HepG2 (cell line): ENCODE data around the gene ATF1. TPM values are rescaled to one million over a fixed set of nuclear protein-coding genes. Genes with fewer than 3 reads are reported as not detected.

Experiments used
- ATAC-seq: fragments of 200-7000 bp; cut with Tn5 transposase; 3 replicates; pipeline ENCODE4 v1.9.1; 2020; ENCODE audit warnings: mild to moderate bottlenecking, moderate library complexity
- BruUV-seq: library from RNA; stranded (reverse); fragments of 400-500 nt; replicated peaks from 2 replicates; lab custom pipeline; 2021; lab: Mats Ljungman, UMichigan
- CTCF ChIA-PET: fragments of 300-600 bp; formaldehyde crosslinking; extraction: SDS; loops from one replicate; lab custom pipeline; 2021; ENCODE audit warnings: low total read pairs, inconsistent platforms, low intra/inter-chr PET ratio; lab: Yijun Ruan, JAX
- POLR2A ChIA-PET: fragments of 350-600 bp; sonication (Branson Sonifier 250); formaldehyde crosslinking; loops from one replicate; lab custom pipeline; 2020; ENCODE audit warnings: antibody characterized with exemption, inconsistent platforms; lab: Yijun Ruan, JAX
- DNase-seq: peaks from one replicate; pipeline ENCODE4 v3.0.0-alpha.2; 2015; ENCODE audit warnings: low spot score
- FAIRE-seq: peaks from 3 replicates; lab custom pipeline; 2011; peaks lifted over from hg19 to GRCh38; lab: Jason Lieb, UNC
- H2AFZ ChIP-seq: one replicate; pipeline ENCODE4 v1.6.1; 2011; ENCODE audit warnings: low read length, inconsistent platforms
- H3K27ac ChIP-seq: fragments of 300-600 bp; 3 replicates; pipeline ENCODE4 v1.8.0; 2011; ENCODE audit warnings: mixed run types, mild to moderate bottlenecking, mixed read lengths, low read length, inconsistent platforms; ENCODE audit not compliant: insufficient read depth; ENCODE audit errors: extremely low read length
- H3K27me3 ChIP-seq, 2 experiments: fragments of 200-600 bp in 1 of 2; 2 replicates in 1 of 2; 3 replicates in 1 of 2; pipeline versions ENCODE4 v1.6.0 to v1.8.0; 2011; ENCODE audit warnings: low read length in 2 of 2, mild to moderate bottlenecking in 2 of 2, moderate library complexity in 2 of 2, inconsistent platforms in 1 of 2; ENCODE audit not compliant: insufficient read depth in 2 of 2, control insufficient read depth in 1 of 2
- H3K36me3 ChIP-seq, 2 experiments: fragments of 200-600 bp in 1 of 2; replicated peaks in 1 of 2; 2 replicates in 1 of 2; 3 replicates in 1 of 2; pipeline versions ENCODE4 v1.5.1 to v1.8.0; 2011; ENCODE audit warnings: low read length in 2 of 2, inconsistent platforms in 1 of 2; ENCODE audit not compliant: insufficient read depth in 2 of 2, control insufficient read depth in 1 of 2
- H3K4me1 ChIP-seq: 2 replicates; pipeline ENCODE4 v1.5.1; 2012; ENCODE audit warnings: low read length, inconsistent platforms; ENCODE audit not compliant: insufficient read depth
- H3K4me2 ChIP-seq: 2 replicates; pipeline ENCODE4 v1.6.0; 2011; ENCODE audit warnings: low read depth, low read length, inconsistent platforms
- H3K4me3 ChIP-seq, 3 experiments: fragments of 200-600 bp in 1 of 3; sonication (generic), shearing (Covaris generic) in 1 of 3; replicated peaks in 1 of 3; 2 replicates each; pipeline ENCODE4 v1.5.1; 2011 to 2016; ENCODE audit warnings: low read length in 3 of 3, inconsistent platforms in 2 of 3, low read depth in 2 of 3, mild to moderate bottlenecking in 2 of 3, control low read depth in 1 of 3, mixed read lengths in 1 of 3; ENCODE audit not compliant: insufficient read depth in 1 of 3
- H3K79me2 ChIP-seq: one replicate; pipeline ENCODE4 v1.6.1; 2011; ENCODE audit warnings: low read length, inconsistent platforms; ENCODE audit not compliant: insufficient read depth
- H3K9ac ChIP-seq: 2 replicates; pipeline ENCODE4 v1.6.0; 2011; ENCODE audit warnings: mild to moderate bottlenecking, low read depth, low read length, inconsistent platforms; ENCODE audit not compliant: insufficient read depth
- H3K9me3 ChIP-seq: 2 replicates; pipeline ENCODE4 v1.5.1; 2012; ENCODE audit warnings: mild to moderate bottlenecking, low read length
- H4K20me1 ChIP-seq: 2 replicates; pipeline ENCODE4 v1.6.0; 2011; ENCODE audit warnings: inconsistent platforms, mild to moderate bottlenecking, low read length, moderate library complexity; ENCODE audit not compliant: insufficient read depth
- GATAD1 ChIP-seq: IDR thresholded peaks from 2 replicates; pipeline ENCODE4 v1.6.1; 2016; ENCODE audit warnings: missing genetic modification reagents, missing compliant biosample characterization
- HDAC2 ChIP-seq: sonication (generic); formaldehyde crosslinking; IDR thresholded peaks from 2 replicates; pipeline ENCODE4 v1.4.0; 2020; ENCODE audit warnings: missing genetic modification reagents
- MAFF ChIP-seq: IDR thresholded peaks from 2 replicates; pipeline ENCODE4 v1.6.1; 2011; ENCODE audit warnings: low read depth, low read length, improper control_type of control experiment
- MAFK ChIP-seq, 2 experiments: IDR thresholded peaks in 1 of 2; conservative IDR thresholded peaks in 1 of 2; 2 replicates each; pipeline ENCODE4 v1.6.1; 2011; ENCODE audit warnings: improper control_type of control experiment in 2 of 2, low read length in 2 of 2
- NFE2L1 ChIP-seq: sonication (generic); formaldehyde crosslinking; IDR thresholded peaks from 2 replicates; pipeline ENCODE4 v1.4.0; 2020; ENCODE audit warnings: missing genetic modification reagents, mild to moderate bottlenecking, borderline replicate concordance
- RAD21 ChIP-seq: fragments of 450-650 bp; formaldehyde crosslinking; IDR thresholded peaks from 2 replicates; pipeline ENCODE4 v1.5.0; 2020; ENCODE audit warnings: mild to moderate bottlenecking
- WGBS: methylation state at CpG from one replicate; pipeline ENCODE4 v1.1.6; 2017; ENCODE audit warnings: low lambda C conversion rate; 5-methylcytosine and 5-hydroxymethylcytosine counted together
- in situ Hi-C: cut with HindIII; loops from 2 replicates; pipeline ENCODE4 v1.10.0; 2017; ENCODE audit warnings: low pct_unique_long_range_greater_than_20kb; ENCODE audit not compliant: extremely low pct_ligation_motif_present
- intact Hi-C: fragments of 100-400 bp; cut with micrococcal nuclease; formaldehyde crosslinking; loops from one replicate; pipeline ENCODE4 v1.10.0; 2022; ENCODE audit not compliant: unreplicated experiment
- polyA plus RNA-seq, 8 experiments: library from polyadenylated mRNA; depleted of rRNA in 3 of 8; stranded (reverse) in 7 of 8; unstranded in 1 of 8; fragments of >200 nt; fragmentation: Illumina TruSeq in 4 of 8; extraction: Trizol in 4 of 8; gene quantifications; 2 replicates each; pipeline versions ENCODE4 v1.2.1 to v1.2.3, GENCODE V29; 2011 to 2016; ENCODE audit warnings: low read depth in 4 of 8, missing spikeins in 1 of 8, mixed read lengths in 1 of 8; ENCODE audit not compliant: insufficient read depth in 1 of 8
- total RNA-seq, 5 experiments: library from RNA; depleted of rRNA; stranded (reverse); fragments of >200 nt; fragmentation: Illumina TruSeq; extraction: Trizol; gene quantifications; 2 replicates each; pipeline ENCODE4 v1.2.3, GENCODE V29; 2016; ENCODE audit warnings: low read depth in 1 of 5
- TF ChIP-seq, protein P1 (sequence below): sonication (generic); formaldehyde crosslinking; conservative IDR thresholded peaks from 2 replicates; pipeline ENCODE4 v1.5.0; 2020; ENCODE audit warnings: missing genetic modification reagents

The ATF1 gene
- total and polyA plus RNA-seq, 2 of the 13 experiments (the other 11 are each of a cell fraction or from before 2014, with no cell fraction given), result 29.3 to 52.0 TPM

DNA sequence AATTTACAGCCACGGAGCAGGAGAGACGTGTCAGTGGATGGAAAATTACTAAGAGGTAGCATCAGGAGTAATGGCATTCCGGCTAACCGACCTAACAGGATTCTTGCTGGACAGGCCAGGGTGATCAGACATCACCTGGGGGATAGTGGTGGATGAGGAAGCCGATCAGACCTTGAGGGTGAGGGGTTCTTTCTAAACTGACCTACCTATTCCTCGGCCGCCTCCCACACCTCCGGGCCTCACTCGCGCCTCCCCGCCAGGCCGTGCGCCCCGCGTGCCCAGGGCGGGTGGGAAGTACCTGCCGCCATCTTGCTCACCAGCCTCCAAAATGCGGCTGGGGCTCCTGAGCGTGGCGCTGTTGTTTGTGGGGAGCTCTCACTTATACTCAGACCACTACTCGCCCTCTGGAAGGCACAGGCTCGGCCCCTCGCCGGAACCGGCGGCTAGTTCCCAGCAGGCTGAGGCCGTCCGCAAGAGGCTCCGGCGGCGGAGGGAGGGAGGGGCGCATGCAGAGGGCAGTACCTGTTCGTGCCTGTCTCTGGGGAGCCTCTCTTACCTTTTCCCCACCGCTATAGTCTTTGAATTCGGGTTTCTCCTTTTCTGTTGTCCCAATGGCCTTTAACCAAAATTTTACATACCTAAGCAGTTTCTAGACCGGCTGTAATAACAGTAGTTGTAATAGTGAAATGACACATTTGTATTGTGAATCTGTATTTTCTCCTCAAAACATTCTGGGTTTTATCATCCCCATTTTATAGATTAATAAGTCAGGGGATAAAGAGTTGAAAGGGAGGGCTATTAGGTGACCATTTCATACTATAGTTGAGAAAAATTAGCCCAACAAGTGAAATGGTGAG is 79.0 kb downstream of the ATF1 start, which contains the start of gene TMPRSS12:
Gene TMPRSS12 (plus strand): TSS at position 290 of the 857 bp plus-strand sequence. CDS start 39 bp downstream, at position 329.
- Histone ChIP-seq H3K4me2 (no peak within 1 kb of the TSS), H3K36me3 (no peaks in the 10 kb centered on the region), H3K9ac (no peak within 1 kb of the TSS)
- POLR2A ChIA-PET, result no interaction called here
- intact Hi-C loops, result no loop called here
- ATAC-seq (no peak), DNase-seq (no peak)
- TF ChIP-seq MAFF (peak; percentile 39; the same call in 1 of the 2 replicates), MAFK (conservative IDR thresholded peaks at IDR 0.05 in 1 of 2, IDR thresholded peaks at IDR 0.05 in 1 of 2; ENCODE audit: low read length in 2 of 2) (peak; percentile 18 to 72; a peak in 2 of 4 replicates), NFE2L1 (CRISPR knock-in tag) (no peak)
- TF ChIP-seq, all 625 proteins: peak for 2
- Histone ChIP-seq H3K27ac (no peak within 1 kb of the TSS), H3K4me3 (no peak within 1 kb of the TSS), H2AFZ (no peak within 1 kb of the TSS), H3K79me2 (no peaks in the 10 kb centered on the region), H3K9me3 (no peaks in the 10 kb centered on the region), H3K27me3 (no peaks in the 10 kb centered on the region), H4K20me1 (no peaks in the 10 kb centered on the region), H3K4me1 (no peaks in the 10 kb centered on the region)
- FAIRE-seq, result no peak
- BruUV-seq, result no TSS peak
- 72% methylated on average over 26 of the region's 36 CpGs for WGBS
- in situ Hi-C loops, result no loop called here
- CTCF ChIA-PET, result no interaction called here

DNA sequence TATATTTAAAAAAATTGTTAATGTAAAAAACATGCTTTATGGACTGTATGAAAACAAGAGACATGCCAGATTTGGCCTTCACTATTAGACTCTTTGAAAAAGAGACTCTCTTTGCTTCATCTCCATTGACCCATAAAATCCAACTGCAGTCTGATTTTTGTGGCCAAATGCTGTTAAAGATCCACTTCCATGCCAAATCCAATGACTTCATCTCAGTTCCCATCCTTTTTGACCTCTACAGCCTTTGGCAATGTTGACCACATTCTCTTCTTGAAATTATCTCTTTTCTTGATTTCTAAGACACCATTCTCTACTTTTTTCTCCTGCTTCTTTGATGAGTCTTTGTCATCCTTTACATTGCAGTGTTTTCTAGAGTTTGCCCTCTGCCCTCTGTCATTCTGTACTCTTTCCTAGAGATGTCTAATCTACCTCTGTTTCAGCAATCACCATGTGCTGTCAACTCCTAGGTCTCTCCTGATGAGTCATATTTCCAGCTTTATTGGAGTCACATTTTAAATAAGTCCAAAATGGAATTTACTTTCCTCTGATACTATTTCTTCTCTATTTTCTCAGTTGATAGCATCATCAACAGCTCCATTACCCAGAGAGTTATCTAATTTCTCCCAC is 81.2 kb downstream of the ATF1 start:
- intact Hi-C loops, result no loop called here
- no peak for ATAC-seq
- Histone ChIP-seq H2AFZ (no peak overlapping the region), H3K9ac (no peak overlapping the region), H3K9me3 (no peaks in the 10 kb centered on the region), H3K27me3 (no peaks in the 10 kb centered on the region), H3K4me1 (no peaks in the 10 kb centered on the region), H3K4me3 (no peak overlapping the region), H3K36me3 (no peaks in the 10 kb centered on the region), H4K20me1 (no peaks in the 10 kb centered on the region)
- no TSS peak for BruUV-seq
- no peak for DNase-seq
- CTCF ChIA-PET, result no interaction called here
- no peak for FAIRE-seq
- POLR2A ChIA-PET, result no interaction called here
- no peak for TF ChIP-seq HDAC2 (CRISPR knock-in tag)
- TF ChIP-seq RAD21 (CRISPR knock-in tag), result no peak
- TF ChIP-seq, protein P1, sequence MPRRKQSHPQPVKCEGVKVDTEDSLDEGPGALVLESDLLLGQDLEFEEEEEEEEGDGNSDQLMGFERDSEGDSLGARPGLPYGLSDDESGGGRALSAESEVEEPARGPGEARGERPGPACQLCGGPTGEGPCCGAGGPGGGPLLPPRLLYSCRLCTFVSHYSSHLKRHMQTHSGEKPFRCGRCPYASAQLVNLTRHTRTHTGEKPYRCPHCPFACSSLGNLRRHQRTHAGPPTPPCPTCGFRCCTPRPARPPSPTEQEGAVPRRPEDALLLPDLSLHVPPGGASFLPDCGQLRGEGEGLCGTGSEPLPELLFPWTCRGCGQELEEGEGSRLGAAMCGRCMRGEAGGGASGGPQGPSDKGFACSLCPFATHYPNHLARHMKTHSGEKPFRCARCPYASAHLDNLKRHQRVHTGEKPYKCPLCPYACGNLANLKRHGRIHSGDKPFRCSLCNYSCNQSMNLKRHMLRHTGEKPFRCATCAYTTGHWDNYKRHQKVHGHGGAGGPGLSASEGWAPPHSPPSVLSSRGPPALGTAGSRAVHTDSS (CRISPR knock-in tag), result no peak
- no peak for TF ChIP-seq GATAD1 (CRISPR knock-in tag)
- TF ChIP-seq, all 625 proteins: peak for 0
- Histone ChIP-seq H3K79me2 (no peaks in the 10 kb centered on the region), H3K4me2 (no peak overlapping the region), H3K27ac (no peak overlapping the region)
- in situ Hi-C loops, result no loop called here
